Measurements from ENCODE around the gene XCL2. TPM values are rescaled to one million over a fixed set of nuclear protein-coding genes. Genes with fewer than 3 reads are reported as not detected.

Gene XCL2
- total RNA-seq, 2 experiments from 2014 or later: not detected

GRCh38 chr1:168518813-168519212, 25.0 kb downstream of the XCL2 start:
- Histone ChIP-seq H4K20me1 (ENCODE audit: insufficient read depth, low read length) (no peaks in the 10 kb centered on the region), H3K36me3 (ENCODE audit: insufficient read depth, low read length) (no peaks in the 10 kb centered on the region), H3K4me3 (ENCODE audit: low read depth, low read length, poor library complexity, severe bottlenecking) (no peak overlapping the region), H3K9me2 (ENCODE audit: insufficient read depth, low read length) (no peaks in the 10 kb centered on the region), H3K79me2 (ENCODE audit: insufficient read depth, low read depth, low read length) (no peaks in the 10 kb centered on the region), H2AFZ (ENCODE audit: low read length) (no peak overlapping the region), H3K4me1 (ENCODE audit: insufficient read depth, low read length, poor library complexity, severe bottlenecking) (no peaks in the 10 kb centered on the region), H3K9me3 (ENCODE audit: low read length) (no peaks in the 10 kb centered on the region), H3K4me2 (ENCODE audit: low read length) (no peak overlapping the region), H3K27ac (ENCODE audit: low read depth, low read length, poor library complexity, severe bottlenecking) (no peak overlapping the region)
- POLR2A ChIA-PET: no interaction called here
- BruUV-seq (replicated peaks): no TSS peak
- intact Hi-C loops (cut with micrococcal nuclease; ENCODE audit: unreplicated experiment): no loop called here
- TF ChIP-seq EZH2phosphoT487 (IDR thresholded peaks at IDR 0.05; ENCODE audit: borderline replicate concordance, low read depth, low read length) (no peak), CTCF (conservative IDR thresholded peaks at IDR 0.05; ENCODE audit: low read length) (no peak)
- no peak for DNase-seq (ENCODE audit: low spot score)
- CTCF ChIA-PET (ENCODE audit: unreplicated experiment): no interaction called here

- H3K4me1 ChIP-seq (ENCODE audit: insufficient read depth, low read length, poor library complexity, severe bottlenecking): no peaks in the 10 kb centered on the region
Observed at GRCh38 chr1:168518201-168518689, 25.6 kb downstream of the XCL2 start.

More at GRCh38 chr1:168518201-168518689, 25.6 kb downstream of the XCL2 start:
- intact Hi-C loops (cut with micrococcal nuclease; ENCODE audit: unreplicated experiment): no loop called here
- Histone ChIP-seq H3K9me3 (ENCODE audit: low read length) (no peaks in the 10 kb centered on the region), H3K79me2 (ENCODE audit: insufficient read depth, low read depth, low read length) (no peaks in the 10 kb centered on the region), H3K27ac (ENCODE audit: low read depth, low read length, poor library complexity, severe bottlenecking) (no peak overlapping the region), H2AFZ (ENCODE audit: low read length) (no peak overlapping the region), H3K4me2 (ENCODE audit: low read length) (no peak overlapping the region), H3K9me2 (ENCODE audit: insufficient read depth, low read length) (no peaks in the 10 kb centered on the region), H3K36me3 (ENCODE audit: insufficient read depth, low read length) (no peaks in the 10 kb centered on the region), H4K20me1 (ENCODE audit: insufficient read depth, low read length) (no peaks in the 10 kb centered on the region), H3K4me3 (ENCODE audit: low read depth, low read length, poor library complexity, severe bottlenecking) (no peak overlapping the region)
- TF ChIP-seq CTCF (conservative IDR thresholded peaks at IDR 0.05; ENCODE audit: low read length) (no peak), EZH2phosphoT487 (IDR thresholded peaks at IDR 0.05; ENCODE audit: borderline replicate concordance, low read depth, low read length) (no peak)
- no peak for DNase-seq (ENCODE audit: low spot score)
- no TSS peak for BruUV-seq (replicated peaks)
- ChIA-PET POLR2A (interaction anchor here (0.6 kb wide), 1 partner anchor 432 kb away, joined by 3 read pairs; no protein-coding TSS in a partner anchor), CTCF (ENCODE audit: unreplicated experiment) (no interaction called here)

Measured in OCI-LY7 (cell line).